ENCODE data around the gene PLOD2. TPM values are rescaled to one million over a fixed set of nuclear protein-coding genes. Genes with fewer than 3 reads are reported as not detected.

Gene PLOD2
- total RNA-seq, 1 donor = 393 TPM

DNA sequence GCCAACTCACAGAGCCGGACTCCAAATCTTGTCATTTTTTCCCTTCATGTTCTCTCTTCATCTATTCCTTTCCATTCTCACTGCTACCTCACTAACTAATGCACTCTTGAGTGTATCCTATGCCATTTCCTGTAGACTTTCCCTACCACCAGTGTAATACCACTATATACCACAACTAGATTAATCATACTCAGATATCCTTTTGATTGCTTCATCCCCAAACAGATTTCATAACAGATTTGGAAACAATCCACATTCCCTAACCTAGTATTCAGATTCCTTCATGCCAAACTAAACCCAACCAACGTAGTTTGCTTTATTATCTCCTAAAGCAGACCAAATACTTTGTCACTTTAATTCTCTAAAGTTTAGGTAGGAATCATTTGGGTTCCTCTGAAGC, 2.6 kb upstream of the PLOD2 start:
- TF ChIP-seq, protein P1, sequence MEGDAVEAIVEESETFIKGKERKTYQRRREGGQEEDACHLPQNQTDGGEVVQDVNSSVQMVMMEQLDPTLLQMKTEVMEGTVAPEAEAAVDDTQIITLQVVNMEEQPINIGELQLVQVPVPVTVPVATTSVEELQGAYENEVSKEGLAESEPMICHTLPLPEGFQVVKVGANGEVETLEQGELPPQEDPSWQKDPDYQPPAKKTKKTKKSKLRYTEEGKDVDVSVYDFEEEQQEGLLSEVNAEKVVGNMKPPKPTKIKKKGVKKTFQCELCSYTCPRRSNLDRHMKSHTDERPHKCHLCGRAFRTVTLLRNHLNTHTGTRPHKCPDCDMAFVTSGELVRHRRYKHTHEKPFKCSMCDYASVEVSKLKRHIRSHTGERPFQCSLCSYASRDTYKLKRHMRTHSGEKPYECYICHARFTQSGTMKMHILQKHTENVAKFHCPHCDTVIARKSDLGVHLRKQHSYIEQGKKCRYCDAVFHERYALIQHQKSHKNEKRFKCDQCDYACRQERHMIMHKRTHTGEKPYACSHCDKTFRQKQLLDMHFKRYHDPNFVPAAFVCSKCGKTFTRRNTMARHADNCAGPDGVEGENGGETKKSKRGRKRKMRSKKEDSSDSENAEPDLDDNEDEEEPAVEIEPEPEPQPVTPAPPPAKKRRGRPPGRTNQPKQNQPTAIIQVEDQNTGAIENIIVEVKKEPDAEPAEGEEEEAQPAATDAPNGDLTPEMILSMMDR (IDR thresholded peaks at IDR 0.05; ENCODE audit: insufficient read depth, low read depth, low read length) = peak; percentile 42
- DNase-seq (ENCODE audit: low read depth) = peak; percentile 93
- H3K4me3 ChIP-seq (ENCODE audit: low read depth, low read length) = no peak overlapping the region

DNA sequence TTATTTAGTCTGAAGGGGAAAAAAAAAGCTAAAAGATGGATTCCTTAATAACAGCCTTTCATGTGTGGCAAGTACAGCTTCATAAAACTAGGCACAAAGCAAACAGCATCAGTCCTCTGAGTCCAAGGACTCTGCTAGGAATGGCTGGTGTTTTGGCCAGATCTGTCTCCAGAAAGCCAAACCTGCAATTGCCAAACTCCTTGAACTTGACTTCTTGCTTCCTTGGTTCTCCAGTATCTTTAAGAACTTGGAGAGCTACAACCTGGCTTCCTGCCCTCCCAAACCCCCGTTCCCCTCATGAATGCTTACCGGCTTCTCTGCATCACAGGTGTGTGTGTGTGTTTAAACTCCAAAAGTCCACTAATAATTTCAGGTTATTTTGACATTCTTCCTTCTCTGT, 1.6 kb upstream of the PLOD2 start:
- H3K4me3 ChIP-seq (ENCODE audit: low read depth, low read length) = no peak overlapping the region
- TF ChIP-seq, protein P1 (IDR thresholded peaks at IDR 0.05; ENCODE audit: insufficient read depth, low read depth, low read length) = no peak
- DNase-seq (ENCODE audit: low read depth) = no peak

DNA sequence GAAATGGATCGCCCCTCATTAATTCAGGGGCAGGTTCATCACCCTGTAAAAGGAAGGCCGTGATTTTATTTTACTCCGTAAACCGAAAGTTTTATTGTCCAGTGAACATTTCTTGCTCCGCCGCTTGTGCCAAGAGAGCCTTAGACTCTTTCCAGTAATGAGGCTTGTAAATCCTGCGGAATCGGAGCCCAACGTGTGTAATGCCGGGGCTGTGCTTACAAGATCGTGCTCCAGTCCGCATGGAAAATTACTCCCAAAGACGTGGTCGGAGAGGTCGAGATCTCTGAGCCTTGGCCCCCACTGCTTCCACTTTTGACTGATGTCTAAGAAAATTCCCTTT, 649 bp upstream of the PLOD2 start:
- H3K4me3 ChIP-seq (ENCODE audit: low read depth, low read length) = peak overlapping the region; percentile 94
- peak; percentile 94 for DNase-seq (ENCODE audit: low read depth)
- TF ChIP-seq, protein P1 (IDR thresholded peaks at IDR 0.05; ENCODE audit: insufficient read depth, low read depth, low read length) = no peak

DNA sequence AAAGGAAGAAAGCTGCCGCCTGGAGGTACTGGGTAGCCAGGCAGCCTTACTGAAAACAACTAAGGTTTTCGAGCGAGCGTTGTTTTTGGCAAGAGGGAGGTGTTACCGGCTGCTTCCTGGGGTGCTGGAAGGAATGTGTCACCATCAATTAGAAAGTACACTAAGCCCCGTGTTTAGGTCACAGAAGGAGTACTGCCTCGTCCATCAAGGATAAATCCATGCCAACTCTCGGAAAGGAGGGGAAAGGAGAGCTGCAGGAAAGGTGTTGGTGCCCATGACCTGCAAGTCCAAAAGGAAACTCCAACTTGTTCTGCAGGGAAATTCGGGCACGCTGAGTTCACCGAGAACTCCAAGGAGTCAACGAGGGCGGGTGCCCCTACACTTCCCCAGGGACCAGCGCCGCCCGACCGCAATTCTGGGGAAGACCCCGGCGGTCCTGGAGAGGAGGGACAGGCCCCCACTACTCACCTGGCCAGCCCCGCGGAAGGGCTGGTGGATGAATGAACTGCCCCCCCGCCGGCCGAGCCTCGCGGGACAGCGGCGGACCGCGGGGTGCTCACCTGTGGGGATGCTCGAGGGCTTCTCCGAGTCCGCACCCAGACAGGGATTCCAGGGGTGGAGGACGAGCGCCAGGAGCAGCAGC, 542 bp downstream of the PLOD2 start:
- peak overlapping the region; percentile 94 for H3K4me3 ChIP-seq (ENCODE audit: low read depth, low read length)
- DNase-seq (ENCODE audit: low read depth) = peak; percentile 86
- TF ChIP-seq, protein P1 (IDR thresholded peaks at IDR 0.05; ENCODE audit: insufficient read depth, low read depth, low read length) = peak; percentile 78

DNA sequence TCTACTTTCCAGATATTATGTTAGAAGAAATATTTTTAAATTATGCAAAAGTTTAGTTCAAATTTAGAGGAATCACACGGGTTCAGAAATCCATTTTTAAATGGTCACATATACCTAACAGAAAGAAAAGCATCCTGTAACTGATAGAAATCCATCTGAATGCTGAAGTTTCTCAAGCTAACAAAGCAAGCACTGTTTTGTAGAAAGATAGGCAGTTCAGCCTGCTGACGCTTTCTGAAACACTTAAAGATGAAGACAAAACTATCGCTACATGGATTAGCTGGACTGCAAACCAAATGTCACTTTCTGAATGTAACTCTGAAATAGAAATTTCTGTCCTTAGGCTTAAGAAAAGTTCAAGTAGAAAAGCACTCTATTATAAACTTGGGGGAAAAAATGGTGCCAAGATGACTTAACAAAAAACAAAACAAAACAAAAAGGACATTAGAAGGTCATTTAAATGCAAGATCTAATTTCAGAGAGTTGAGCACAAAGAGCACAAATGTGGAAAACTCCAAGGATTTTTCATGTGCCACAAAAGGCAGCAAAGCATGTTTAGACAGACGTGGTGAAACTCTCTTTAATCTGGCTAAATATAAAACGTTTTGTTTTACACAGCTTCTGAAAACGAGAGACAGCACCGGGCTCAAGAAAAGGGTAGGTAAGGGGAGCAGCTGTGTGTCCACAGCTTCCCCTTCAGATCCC, 1.2 kb downstream of the PLOD2 start:
- TF ChIP-seq, protein P1 (IDR thresholded peaks at IDR 0.05; ENCODE audit: insufficient read depth, low read depth, low read length) = no peak
- H3K4me3 ChIP-seq (ENCODE audit: low read depth, low read length) = peak overlapping the region; percentile 94
- no peak for DNase-seq (ENCODE audit: low read depth)

DNA sequence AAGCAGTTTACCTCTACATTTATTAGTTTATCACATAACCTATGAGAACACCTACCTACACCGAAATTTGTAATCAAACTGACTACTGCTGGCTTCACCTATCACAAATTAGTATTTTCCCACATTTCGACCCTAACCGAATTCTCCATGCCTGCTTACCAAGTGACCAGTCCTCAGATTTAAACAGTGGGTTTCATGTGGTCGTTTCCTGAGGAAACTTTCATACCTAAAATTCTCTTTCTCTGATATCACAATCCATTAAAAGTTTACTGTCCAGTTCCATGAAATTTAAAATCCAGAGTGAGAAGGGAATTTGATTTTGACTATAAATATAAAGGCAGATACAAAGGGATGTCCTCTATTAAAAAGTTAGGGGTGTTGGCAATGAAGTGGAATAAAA, 1.9 kb downstream of the PLOD2 start:
- no peak for DNase-seq (ENCODE audit: low read depth)
- H3K4me3 ChIP-seq (ENCODE audit: low read depth, low read length) = peak overlapping the region; percentile 94
- TF ChIP-seq, protein P1 (IDR thresholded peaks at IDR 0.05; ENCODE audit: insufficient read depth, low read depth, low read length) = no peak
